Measurements from ENCODE around the gene DZIP3.

GRCh38 chr3:108623504-108623903 is 34.0 kb downstream of the DZIP3 start:
- TF ChIP-seq POLR2A (IDR thresholded peaks at IDR 0.05) (no peak), CTCF (IDR thresholded peaks at IDR 0.05) (no peak)

All from testis (tissue), 2 donors.